HG03135 (cell line): ENCODE results near the gene TUBE1.

Experiments used
- ATAC-seq: cut with Tn5 transposase; IDR thresholded peaks from one replicate; pipeline ENCODE4 v1.9.1; 2021; ENCODE audit warnings: mild to moderate bottlenecking, moderate library complexity; ENCODE audit not compliant: unreplicated experiment

Gene TUBE1

GRCh38 chr6:112037783-112038216 lies 49.5 kb downstream of the TUBE1 start:
- ATAC-seq, result no peak

DNA sequence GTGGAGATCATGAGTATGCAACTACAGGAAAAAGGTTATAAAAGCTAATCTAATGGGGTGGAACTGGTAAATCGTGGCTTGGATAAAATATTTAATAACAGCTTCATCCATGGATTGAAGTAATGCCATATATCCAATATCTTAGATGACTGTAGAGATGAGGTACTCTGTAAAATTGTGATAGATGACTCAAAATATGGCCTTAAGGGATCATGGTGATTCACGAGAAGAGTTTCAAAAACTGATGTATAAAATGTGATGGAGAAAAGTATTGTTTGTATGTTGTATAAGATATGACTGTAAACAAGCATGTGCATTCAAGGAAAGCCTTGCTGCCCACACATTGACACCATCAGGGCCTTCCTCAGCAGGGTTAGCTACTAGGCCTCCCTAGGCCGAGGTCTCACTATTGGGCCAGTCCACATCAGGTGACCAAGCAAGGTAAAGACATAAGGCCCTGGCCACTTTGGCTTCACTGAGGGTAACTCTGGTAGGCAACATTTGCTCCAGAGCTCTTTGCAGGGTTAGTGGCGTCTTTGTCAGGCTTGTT lies 51.1 kb downstream of the TUBE1 start:
- ATAC-seq, result no peak

- no peak for ATAC-seq
Measured at GRCh38 chr6:112034616-112034995, 52.7 kb downstream of the TUBE1 start.

DNA sequence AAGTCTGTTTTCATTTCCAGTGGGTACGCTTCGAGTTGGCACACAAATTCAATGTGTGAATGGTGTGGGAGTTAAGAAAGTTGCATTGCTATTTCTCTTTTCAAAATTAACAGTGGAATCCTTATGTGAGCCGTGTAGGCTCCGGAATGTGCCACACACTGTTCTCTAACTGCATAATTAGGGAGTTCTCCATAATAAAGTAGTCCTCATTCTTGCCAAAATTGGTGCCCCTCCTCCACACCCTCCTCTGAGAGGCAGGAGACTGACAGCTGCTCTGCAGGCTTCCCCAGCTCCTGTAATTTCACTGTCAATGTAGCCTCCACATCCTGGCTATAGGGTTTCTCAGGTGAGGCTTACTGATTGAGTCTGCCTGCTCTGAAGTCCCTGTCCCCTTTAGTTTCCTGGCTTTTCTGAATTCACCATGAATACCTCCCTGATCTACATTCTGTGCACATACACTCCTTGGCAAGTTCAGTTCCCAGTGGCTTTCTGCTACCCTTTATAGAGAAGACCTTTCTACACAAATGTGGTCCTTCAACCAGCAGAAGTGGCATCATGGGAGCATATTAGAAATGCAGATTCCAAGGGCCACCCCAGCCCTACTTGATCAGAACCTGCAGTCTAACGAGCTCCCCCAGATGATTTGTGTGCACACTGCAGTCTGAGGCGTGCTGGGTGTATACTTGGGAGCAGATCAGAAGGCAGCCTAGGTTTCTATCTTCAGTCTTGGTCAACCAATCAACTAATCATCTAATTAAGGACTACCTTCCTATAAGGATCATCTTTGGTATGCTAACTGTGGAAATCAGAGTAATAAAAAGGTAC lies 53.3 kb downstream of the TUBE1 start:
- no peak for ATAC-seq

GRCh38 chr6:112032728-112033127 lies 54.6 kb downstream of the TUBE1 start:
- no peak for ATAC-seq

DNA sequence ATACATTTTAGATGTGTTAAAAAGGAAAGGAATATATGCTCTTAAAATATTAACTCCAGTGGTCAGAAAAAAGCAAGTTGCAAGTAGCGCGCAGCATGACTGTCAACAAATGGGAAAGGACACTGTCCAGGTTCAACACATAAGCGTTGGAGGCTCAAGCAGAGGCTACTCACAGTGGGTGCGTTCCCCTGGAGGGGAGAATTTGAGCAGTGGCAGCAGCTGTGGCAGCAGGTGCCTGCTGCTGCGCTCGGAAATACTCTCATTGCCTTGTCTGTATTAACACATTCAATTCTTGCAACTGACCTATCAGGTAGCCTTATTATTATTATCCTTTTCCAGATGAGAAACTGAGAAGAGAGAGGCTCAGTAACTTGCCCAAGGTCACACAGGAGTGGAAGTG lies 55.3 kb downstream of the TUBE1 start:
- ATAC-seq, result no peak

- ATAC-seq, result no peak
Measured at GRCh38 chr6:112030961-112031660, 56.2 kb downstream of the TUBE1 start.

DNA sequence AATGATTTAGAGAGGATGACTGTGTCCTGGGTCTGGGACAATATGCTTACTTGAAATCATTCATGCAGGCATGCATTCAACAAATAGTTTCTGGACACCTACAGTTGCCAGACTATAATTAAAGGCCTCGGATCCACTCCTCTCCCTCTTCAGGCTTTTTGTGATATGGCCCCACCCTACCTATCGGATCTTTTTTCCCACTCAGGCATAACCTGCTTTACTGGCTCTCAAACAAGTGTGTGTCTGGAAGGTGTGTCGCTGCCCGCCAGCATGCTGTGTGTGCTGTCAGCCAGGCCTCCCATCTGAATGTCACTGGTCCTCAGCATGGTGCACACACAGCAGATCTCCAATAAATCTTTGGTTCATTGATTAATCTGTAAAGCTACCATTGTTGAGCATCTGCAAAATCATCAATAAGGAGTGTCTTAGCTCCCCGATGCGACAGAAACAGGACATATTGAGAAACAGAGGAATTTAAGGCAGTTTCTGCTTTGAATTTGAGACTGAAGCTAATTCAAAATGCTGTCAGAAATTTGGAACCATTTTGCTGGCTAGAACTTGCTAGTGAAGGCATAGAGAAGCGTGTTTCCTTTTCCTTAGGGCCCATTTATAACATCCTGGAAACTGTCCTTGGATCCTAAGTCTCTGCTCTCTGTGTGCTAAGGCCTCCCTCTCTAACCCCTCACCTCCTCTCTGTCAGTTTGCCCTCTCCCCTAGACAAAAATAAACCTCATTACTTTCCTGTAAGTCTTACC lies 56.9 kb downstream of the TUBE1 start:
- no peak for ATAC-seq

- ATAC-seq, result no peak
Measured at GRCh38 chr6:112029045-112029822, 58.0 kb downstream of the TUBE1 start.

GRCh38 chr6:112027942-112028674 lies 59.2 kb downstream of the TUBE1 start:
- no peak for ATAC-seq

DNA sequence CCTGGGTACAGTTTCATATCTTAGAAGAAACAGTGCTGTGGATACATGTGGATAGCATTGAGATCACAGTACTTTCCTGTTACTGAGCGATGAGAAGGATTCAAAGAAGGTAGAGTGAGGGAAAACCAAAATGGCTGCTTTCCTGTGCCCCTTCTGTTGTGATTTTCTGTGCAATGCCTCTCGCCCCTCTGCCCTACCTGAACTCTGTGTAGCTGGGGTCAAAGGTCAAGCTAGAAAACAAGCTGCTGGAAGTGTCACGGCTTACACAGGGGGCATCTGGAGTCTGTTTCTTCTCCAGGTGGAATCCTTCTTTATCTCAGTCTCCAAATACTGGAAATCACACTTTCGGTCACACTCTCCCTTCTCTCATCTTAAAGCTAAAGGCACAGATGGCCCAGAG lies 60.3 kb downstream of the TUBE1 start:
- ATAC-seq, result no peak

- ATAC-seq, result no peak
Measured at GRCh38 chr6:112024464-112024863, 62.8 kb downstream of the TUBE1 start.

DNA sequence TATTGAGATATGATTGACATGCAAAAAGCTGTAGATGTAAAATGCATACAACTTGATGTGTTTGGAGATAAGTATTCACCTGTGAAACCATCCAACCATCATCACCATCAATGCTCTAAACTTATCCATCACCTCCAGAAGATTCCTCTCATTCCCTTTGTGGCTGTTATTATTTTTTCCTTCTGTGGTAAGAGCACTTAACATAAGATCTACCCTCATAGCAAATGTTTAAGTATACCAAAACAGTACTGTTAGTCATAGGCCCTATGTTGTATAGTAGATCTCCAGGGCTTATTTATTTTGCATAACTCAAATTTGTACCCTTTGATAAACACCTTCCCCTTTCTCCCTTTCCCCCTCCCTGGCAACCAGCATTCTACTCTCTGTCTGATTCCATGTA lies 64.5 kb downstream of the TUBE1 start:
- ATAC-seq, result no peak

GRCh38 chr6:112021691-112022310 lies 65.5 kb downstream of the TUBE1 start:
- ATAC-seq, result no peak
